ENCODE measurements around the gene MAML2. TPM values are rescaled to one million over a fixed set of nuclear protein-coding genes. Genes with fewer than 3 reads are reported as not detected.

Gene MAML2
- total and polyA plus RNA-seq, 2 of the 13 experiments (the other 11 are each of a cell fraction or from before 2014, with no cell fraction given): 2.3 to 25.9 TPM

DNA sequence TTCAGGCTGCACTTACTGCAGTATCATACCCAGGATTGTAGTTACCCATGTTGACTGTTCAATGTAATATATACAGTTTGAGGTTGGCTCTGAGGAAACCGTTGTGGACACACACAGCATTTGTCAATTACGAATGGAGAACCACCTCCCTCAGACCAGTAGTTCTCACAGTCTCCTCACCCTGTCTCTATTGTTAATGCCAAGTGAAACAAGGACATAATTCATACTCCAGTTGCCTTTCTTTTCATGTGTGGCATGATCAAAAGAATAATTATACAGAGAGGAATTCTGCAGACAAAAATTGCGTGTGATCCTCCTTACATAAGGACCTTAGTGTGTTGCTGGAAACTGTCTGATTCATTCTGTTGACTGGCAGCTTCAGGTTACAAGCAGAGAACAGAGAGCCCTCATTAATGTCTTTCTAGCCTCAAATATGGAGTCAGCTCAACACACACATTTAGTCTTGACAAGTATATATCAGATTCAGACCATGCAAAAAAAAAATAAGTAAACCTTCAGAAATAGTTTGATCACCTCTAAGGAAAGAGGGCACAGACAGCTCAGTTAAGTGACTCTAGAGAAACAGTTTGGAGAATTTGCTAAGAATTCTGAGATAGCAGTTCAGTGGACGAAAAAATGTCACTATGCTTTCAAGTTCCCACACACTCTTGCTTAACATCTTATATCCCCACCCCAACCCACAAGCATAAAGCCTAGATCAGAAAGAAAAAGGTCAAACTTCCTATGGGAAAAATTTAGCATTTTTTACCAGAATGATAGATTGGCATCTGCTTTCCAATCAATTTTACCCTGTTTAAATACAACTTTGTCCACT is 96.1 kb downstream of the MAML2 start (continued):
- TF ChIP-seq SOX13 (IDR thresholded peaks at IDR 0.05) (no peak), SOX13 (CRISPR knock-in tag; conservative IDR thresholded peaks at IDR 0.05 in 1 of 2, IDR thresholded peaks at IDR 0.05 in 1 of 2) (peak in 1 of 2 experiments; percentile 52; a peak in 1 of 4 replicates), HMG20A (CRISPR knock-in tag; IDR thresholded peaks at IDR 0.05; ENCODE audit: borderline replicate concordance) (peak; percentile 44; the same call in 1 of the 2 replicates), ZSCAN22 (CRISPR knock-in tag; IDR thresholded peaks at IDR 0.05) (peak; percentile 37; the same call in 1 of the 2 replicates), NCOA2 (CRISPR knock-in tag; IDR thresholded peaks at IDR 0.05) (0 out of 2 replicates have a peak, but pooled peaks have one; percentile 39)
- TF ChIP-seq, protein P1, sequence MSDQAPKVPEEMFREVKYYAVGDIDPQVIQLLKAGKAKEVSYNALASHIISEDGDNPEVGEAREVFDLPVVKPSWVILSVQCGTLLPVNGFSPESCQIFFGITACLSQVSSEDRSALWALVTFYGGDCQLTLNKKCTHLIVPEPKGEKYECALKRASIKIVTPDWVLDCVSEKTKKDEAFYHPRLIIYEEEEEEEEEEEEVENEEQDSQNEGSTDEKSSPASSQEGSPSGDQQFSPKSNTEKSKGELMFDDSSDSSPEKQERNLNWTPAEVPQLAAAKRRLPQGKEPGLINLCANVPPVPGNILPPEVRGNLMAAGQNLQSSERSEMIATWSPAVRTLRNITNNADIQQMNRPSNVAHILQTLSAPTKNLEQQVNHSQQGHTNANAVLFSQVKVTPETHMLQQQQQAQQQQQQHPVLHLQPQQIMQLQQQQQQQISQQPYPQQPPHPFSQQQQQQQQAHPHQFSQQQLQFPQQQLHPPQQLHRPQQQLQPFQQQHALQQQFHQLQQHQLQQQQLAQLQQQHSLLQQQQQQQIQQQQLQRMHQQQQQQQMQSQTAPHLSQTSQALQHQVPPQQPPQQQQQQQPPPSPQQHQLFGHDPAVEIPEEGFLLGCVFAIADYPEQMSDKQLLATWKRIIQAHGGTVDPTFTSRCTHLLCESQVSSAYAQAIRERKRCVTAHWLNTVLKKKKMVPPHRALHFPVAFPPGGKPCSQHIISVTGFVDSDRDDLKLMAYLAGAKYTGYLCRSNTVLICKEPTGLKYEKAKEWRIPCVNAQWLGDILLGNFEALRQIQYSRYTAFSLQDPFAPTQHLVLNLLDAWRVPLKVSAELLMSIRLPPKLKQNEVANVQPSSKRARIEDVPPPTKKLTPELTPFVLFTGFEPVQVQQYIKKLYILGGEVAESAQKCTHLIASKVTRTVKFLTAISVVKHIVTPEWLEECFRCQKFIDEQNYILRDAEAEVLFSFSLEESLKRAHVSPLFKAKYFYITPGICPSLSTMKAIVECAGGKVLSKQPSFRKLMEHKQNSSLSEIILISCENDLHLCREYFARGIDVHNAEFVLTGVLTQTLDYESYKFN (CRISPR knock-in tag; conservative IDR thresholded peaks at IDR 0.05): no peak

DNA sequence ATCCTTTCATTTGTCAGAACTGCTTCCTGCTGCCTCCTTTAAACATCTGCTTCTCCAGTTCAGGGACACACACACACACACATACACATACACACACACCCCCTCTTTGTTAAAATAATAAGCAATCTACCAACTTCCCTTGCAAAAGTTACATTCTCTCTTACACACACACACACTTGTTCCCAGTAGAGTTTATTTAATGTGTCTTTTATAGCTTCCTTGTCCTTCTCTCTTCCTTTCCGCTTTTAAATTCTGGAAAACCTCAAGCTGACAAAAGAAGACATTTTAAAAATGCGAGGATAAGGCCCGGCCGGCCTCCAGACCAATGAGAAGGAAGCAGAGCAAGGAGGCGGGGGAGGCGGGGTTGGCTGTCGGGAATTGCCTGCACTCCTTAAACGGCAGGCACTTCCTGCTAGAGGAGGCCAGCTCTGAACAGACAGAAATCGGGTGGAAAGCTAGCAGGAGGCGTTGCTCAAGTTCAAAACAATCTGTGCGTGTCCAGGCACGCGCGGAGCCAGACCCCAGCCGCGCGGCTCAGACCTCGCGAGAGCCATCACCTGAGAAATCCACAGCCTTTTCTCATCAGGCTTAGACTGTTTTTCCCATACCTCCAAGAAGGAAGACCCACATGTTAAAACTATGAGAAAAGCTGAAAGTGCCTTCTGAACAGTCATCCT is 99.9 kb downstream of the MAML2 start:
- H3K9ac ChIP-seq (ENCODE audit: insufficient read depth, low read depth, low read length): peak overlapping the region; percentile 6; the same call in 1 of the 2 replicates
- H3K79me2 ChIP-seq (ENCODE audit: insufficient read depth, low read length): peaks cover 50% of the 10 kb centered on the region
- peak overlapping the region; percentile 71 for H3K27ac ChIP-seq (ENCODE audit: extremely low read length, insufficient read depth, low read length)
- peaks cover 77% of the 10 kb centered on the region for H3K4me1 ChIP-seq (ENCODE audit: insufficient read depth, low read length)
- H3K4me2 ChIP-seq (ENCODE audit: low read depth, low read length): peak overlapping the region; percentile 46
- POLR2A ChIA-PET: interaction anchor here (1.6 to 2.3 kb wide), 2 partner anchors 89 to 99 kb away, joined by 6 to 7 read pairs; partner anchors contain the start of gene MAML2
- no TSS peak for BruUV-seq (replicated peaks)
- WGBS (ENCODE audit: low lambda C conversion rate): 80% methylated on average over 19 of the region's 19 CpGs
- CTCF ChIA-PET (ENCODE audit: low intra/inter-chr PET ratio, low total read pairs): no interaction called here
- no peaks in the 10 kb centered on the region for H3K9me3 ChIP-seq (ENCODE audit: low read length)
- in situ Hi-C loops (cut with HindIII; ENCODE audit: extremely low pct_ligation_motif_present, low pct_unique_long_range_greater_than_20kb) (no loop called here), intact Hi-C loops (cut with micrococcal nuclease; ENCODE audit: unreplicated experiment) (loop anchor here (5.0 to 10.0 kb wide), 2 partner anchors 99 to 148 kb away; partner anchors contain the start of gene MAML2)
- no peak overlapping the region for H2AFZ ChIP-seq (ENCODE audit: low read length)
- peak; percentile 37 for DNase-seq (ENCODE audit: low spot score)
- ATAC-seq: peak; percentile 67
- no peak for FAIRE-seq
- no peaks in the 10 kb centered on the region for H3K27me3 ChIP-seq (ENCODE audit: control insufficient read depth in 1 of 2, insufficient read depth in 2 of 2, low read length in 2 of 2)
- no peak overlapping the region; a peak in 1 of 6 replicates for H3K4me3 ChIP-seq (replicated peaks in 1 of 3; ENCODE audit: insufficient read depth in 1 of 3, low read depth in 2 of 3, low read length in 3 of 3)
- no peaks in the 10 kb centered on the region for H4K20me1 ChIP-seq (ENCODE audit: insufficient read depth, low read length)
- no peaks in the 10 kb centered on the region for H3K36me3 ChIP-seq (replicated peaks in 1 of 2; ENCODE audit: control insufficient read depth in 1 of 2, insufficient read depth in 2 of 2, low read length in 2 of 2)
- TF ChIP-seq, protein P2, sequence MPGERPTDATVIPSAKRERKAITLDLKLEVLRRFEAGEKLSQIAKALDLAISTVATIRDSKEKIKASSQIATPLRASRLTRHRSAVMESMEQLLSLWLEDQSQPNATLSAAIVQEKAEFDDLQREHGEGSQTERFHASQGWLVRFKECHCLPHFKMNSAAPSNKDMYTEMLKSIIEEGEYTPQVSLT (CRISPR knock-in tag; IDR thresholded peaks at IDR 0.05; ENCODE audit: borderline replicate concordance, low read depth): no peak
- TF ChIP-seq, protein P3, sequence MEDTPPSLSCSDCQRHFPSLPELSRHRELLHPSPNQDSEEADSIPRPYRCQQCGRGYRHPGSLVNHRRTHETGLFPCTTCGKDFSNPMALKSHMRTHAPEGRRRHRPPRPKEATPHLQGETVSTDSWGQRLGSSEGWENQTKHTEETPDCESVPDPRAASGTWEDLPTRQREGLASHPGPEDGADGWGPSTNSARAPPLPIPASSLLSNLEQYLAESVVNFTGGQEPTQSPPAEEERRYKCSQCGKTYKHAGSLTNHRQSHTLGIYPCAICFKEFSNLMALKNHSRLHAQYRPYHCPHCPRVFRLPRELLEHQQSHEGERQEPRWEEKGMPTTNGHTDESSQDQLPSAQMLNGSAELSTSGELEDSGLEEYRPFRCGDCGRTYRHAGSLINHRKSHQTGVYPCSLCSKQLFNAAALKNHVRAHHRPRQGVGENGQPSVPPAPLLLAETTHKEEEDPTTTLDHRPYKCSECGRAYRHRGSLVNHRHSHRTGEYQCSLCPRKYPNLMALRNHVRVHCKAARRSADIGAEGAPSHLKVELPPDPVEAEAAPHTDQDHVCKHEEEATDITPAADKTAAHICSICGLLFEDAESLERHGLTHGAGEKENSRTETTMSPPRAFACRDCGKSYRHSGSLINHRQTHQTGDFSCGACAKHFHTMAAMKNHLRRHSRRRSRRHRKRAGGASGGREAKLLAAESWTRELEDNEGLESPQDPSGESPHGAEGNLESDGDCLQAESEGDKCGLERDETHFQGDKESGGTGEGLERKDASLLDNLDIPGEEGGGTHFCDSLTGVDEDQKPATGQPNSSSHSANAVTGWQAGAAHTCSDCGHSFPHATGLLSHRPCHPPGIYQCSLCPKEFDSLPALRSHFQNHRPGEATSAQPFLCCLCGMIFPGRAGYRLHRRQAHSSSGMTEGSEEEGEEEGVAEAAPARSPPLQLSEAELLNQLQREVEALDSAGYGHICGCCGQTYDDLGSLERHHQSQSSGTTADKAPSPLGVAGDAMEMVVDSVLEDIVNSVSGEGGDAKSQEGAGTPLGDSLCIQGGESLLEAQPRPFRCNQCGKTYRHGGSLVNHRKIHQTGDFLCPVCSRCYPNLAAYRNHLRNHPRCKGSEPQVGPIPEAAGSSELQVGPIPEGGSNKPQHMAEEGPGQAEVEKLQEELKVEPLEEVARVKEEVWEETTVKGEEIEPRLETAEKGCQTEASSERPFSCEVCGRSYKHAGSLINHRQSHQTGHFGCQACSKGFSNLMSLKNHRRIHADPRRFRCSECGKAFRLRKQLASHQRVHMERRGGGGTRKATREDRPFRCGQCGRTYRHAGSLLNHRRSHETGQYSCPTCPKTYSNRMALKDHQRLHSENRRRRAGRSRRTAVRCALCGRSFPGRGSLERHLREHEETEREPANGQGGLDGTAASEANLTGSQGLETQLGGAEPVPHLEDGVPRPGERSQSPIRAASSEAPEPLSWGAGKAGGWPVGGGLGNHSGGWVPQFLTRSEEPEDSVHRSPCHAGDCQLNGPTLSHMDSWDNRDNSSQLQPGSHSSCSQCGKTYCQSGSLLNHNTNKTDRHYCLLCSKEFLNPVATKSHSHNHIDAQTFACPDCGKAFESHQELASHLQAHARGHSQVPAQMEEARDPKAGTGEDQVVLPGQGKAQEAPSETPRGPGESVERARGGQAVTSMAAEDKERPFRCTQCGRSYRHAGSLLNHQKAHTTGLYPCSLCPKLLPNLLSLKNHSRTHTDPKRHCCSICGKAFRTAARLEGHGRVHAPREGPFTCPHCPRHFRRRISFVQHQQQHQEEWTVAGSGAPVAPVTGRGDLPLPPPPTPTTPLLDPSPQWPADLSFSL (CRISPR knock-in tag; IDR thresholded peaks at IDR 0.05): peak; percentile 71; the same call in 1 of the 2 replicates
